ENCODE data around the gene RAB31.
"Not testable (repeated sequence)": the region's sequence is repeated elsewhere in the genome, so short reads cannot be mapped to it uniquely, and the experiment has no call there.

The RAB31 gene

GRCh38 chr18:9849407-9850283 lies 141.5 kb downstream of the RAB31 start:
- DNase-seq = no peak

GRCh38 chr18:9850309-9850708 lies 142.2 kb downstream of the RAB31 start:
- no peak for DNase-seq

GRCh38 chr18:9851511-9851910 lies 143.4 kb downstream of the RAB31 start:
- no peak for DNase-seq

- no peak for DNase-seq
These were observed 144.4 kb downstream of the RAB31 start for GRCh38 chr18:9852266-9853081.

- DNase-seq = no peak
These were observed 146.9 kb downstream of the RAB31 start for GRCh38 chr18:9854801-9855676.

GRCh38 chr18:9855681-9856080 lies 147.6 kb downstream of the RAB31 start:
- DNase-seq = no peak

- DNase-seq = no peak
These were observed 148.0 kb downstream of the RAB31 start for GRCh38 chr18:9856092-9856491.

- DNase-seq = not testable (repeated sequence)
These were observed 149.4 kb downstream of the RAB31 start for GRCh38 chr18:9857479-9857998.

- DNase-seq = no peak
These were observed 150.5 kb downstream of the RAB31 start for GRCh38 chr18:9858642-9859041.

- DNase-seq = no peak
These were observed 151.1 kb downstream of the RAB31 start for GRCh38 chr18:9859232-9859631.

- DNase-seq = no peak
These were observed 152.6 kb downstream of the RAB31 start for GRCh38 chr18:9860682-9861081.

- DNase-seq = no peak
These were observed 153.1 kb downstream of the RAB31 start for GRCh38 chr18:9861157-9861556.

GRCh38 chr18:9861933-9862332 lies 153.8 kb downstream of the RAB31 start:
- DNase-seq = no peak

GRCh38 chr18:9862686-9863085 lies 154.6 kb downstream of the RAB31 start:
- no peak for DNase-seq

GRCh38 chr18:9863282-9863681 lies 155.2 kb downstream of the RAB31 start:
- DNase-seq = no peak

- DNase-seq = no peak
These were observed 157.8 kb downstream of the RAB31 start for GRCh38 chr18:9865764-9866490.

- DNase-seq = no peak
These were observed 158.5 kb downstream of the RAB31 start for GRCh38 chr18:9866627-9867026.

- DNase-seq = no peak
These were observed 159.0 kb downstream of the RAB31 start for GRCh38 chr18:9867071-9867594.

- no peak for DNase-seq
These were observed 161.0 kb downstream of the RAB31 start for GRCh38 chr18:9868857-9869714.

- DNase-seq = no peak
These were observed 161.8 kb downstream of the RAB31 start for GRCh38 chr18:9869715-9870430.
